KOPT-K1 (cell line): Measurements from ENCODE around the gene IFRD1.
"Not testable (repeated sequence)": the region's sequence is repeated elsewhere in the genome, so short reads cannot be mapped to it uniquely, and the experiment has no call there.

Experiments used
- H3K27ac ChIP-seq: fragments of 200-600 bp; sonication (generic); 2 replicates; pipeline ENCODE4 v1.5.1; 2016; ENCODE audit warnings: antibody characterized with exemption, mild to moderate bottlenecking, low read depth, low read length; ENCODE audit not compliant: poor library complexity, severe bottlenecking
- H3K36me3 ChIP-seq: fragments of 200-600 bp; sonication (generic); 2 replicates; pipeline ENCODE4 v1.5.1; 2017; ENCODE audit warnings: antibody characterized with exemption, mild to moderate bottlenecking, low read length, moderate library complexity; ENCODE audit not compliant: insufficient read depth
- H3K9me3 ChIP-seq: fragments of 200-600 bp; sonication (generic); 2 replicates; pipeline ENCODE4 v1.5.1; 2017; ENCODE audit warnings: antibody characterized with exemption, low read length, mild to moderate bottlenecking; ENCODE audit not compliant: insufficient read depth, poor library complexity, severe bottlenecking

IFRD1 gene

GRCh38 chr7:112511451-112512202 is 61.4 kb downstream of the IFRD1 start:
- Histone ChIP-seq H3K27ac (no peak overlapping the region), H3K36me3 (no peaks in the 10 kb centered on the region)

DNA sequence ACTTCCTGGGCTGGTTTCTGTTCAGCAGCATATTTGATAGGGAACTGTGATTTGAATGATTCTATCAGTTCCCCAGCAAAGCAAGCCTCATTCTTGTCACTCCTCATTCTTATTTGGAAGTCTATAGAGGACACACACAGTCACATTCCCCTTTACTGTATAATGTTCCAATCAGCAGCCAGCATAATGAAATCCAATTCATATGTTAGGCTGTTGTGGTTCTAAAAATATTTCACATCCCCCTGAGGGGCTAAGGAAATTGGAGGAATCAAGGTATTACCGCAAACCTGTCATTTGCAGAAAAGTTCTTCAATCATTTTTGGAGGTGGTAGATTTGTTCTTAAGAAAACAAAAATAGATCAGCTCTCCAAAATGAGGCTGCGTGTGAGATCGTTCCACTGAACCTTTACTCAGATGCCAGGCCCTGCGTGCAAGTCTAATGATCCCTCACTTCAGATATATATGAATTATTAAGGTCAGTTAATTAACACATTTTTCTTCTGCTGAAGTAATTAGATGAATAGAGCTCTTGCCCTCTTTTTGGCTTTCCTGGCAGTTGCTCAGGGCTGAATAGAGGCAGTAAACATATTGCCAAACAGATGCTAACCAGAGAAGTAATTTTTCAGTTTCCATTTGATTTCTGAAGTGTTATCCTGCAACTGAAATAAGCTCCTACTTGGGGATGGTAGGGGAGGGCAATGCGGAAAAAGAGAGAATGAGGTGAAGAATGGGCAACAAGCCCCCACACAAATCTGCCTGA is 62.4 kb downstream of the IFRD1 start:
- Histone ChIP-seq H3K9me3 (no peaks in the 10 kb centered on the region), H3K27ac (no peak overlapping the region), H3K36me3 (no peaks in the 10 kb centered on the region)

More at GRCh38 chr7:112511451-112512202, 61.4 kb downstream of the IFRD1 start:
- H3K9me3 ChIP-seq = no peaks in the 10 kb centered on the region

- Histone ChIP-seq H3K27ac (no peak overlapping the region), H3K9me3 (no peaks in the 10 kb centered on the region), H3K36me3 (no peaks in the 10 kb centered on the region)
These were observed 65.7 kb downstream of the IFRD1 start for GRCh38 chr7:112515989-112516388.

- H3K36me3 ChIP-seq, H3K9me3 ChIP-seq, H3K27ac ChIP-seq: not testable (repeated sequence)
These were observed 66.2 kb downstream of the IFRD1 start for GRCh38 chr7:112516418-112516817.

- H3K36me3 ChIP-seq = no peaks in the 10 kb centered on the region
- no peak overlapping the region for H3K27ac ChIP-seq
- no peaks in the 10 kb centered on the region for H3K9me3 ChIP-seq
These were observed 67.2 kb downstream of the IFRD1 start for GRCh38 chr7:112517487-112517886.

GRCh38 chr7:112520787-112521186 is 70.5 kb downstream of the IFRD1 start:
- Histone ChIP-seq H3K9me3 (no peaks in the 10 kb centered on the region), H3K27ac (no peak overlapping the region), H3K36me3 (no peaks in the 10 kb centered on the region)

DNA sequence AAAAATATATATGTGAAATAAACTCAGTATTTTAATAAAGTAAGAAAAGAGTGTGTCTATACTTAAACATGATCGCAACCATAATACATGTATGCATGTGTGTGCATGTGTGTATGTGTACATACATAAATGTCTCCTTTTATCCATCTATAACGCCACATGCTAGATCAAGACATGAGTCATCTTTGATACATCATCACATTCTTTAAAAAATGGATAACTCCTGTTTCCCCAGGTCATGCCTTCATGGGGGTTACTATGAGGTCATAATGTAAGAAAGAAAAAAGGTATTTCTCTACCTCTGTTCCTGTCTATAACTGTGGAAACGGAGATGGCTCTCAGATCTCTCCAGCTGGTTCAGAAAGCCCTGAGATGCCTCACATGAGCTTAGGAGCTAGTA is 71.7 kb downstream of the IFRD1 start:
- no peak overlapping the region for H3K27ac ChIP-seq
- H3K36me3 ChIP-seq = no peaks in the 10 kb centered on the region
- no peaks in the 10 kb centered on the region for H3K9me3 ChIP-seq

DNA sequence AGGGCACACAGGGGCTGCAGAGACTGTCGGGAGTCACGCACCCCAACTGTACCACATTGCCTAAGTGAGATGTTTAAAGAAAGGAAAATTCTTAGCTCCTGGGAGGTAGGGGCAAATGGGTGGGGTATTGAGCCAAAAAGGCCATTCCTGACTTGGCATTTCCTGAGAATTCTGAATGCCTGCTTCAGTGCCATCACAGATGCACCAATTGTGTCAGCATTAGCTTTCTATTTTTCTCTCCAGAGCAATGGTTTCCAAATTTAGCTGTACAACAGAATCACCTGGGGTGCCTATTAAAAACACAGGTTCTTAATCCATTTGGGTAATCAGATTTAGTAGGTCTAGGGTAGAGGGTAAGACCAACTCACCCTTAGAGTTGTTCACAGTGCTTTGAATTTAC is 73.6 kb downstream of the IFRD1 start:
- H3K9me3 ChIP-seq = no peaks in the 10 kb centered on the region
- no peaks in the 10 kb centered on the region for H3K36me3 ChIP-seq

More for the DNA sequence above, 73.6 kb downstream of the IFRD1 start:
- no peak overlapping the region for H3K27ac ChIP-seq
